HG03575 (cell line): ENCODE data around the gene RBPJ.

Source experiments
- ATAC-seq: cut with Tn5 transposase; IDR thresholded peaks from one replicate; pipeline ENCODE4 v1.9.1; 2021; ENCODE audit not compliant: unreplicated experiment, insufficient number of reproducible peaks, low FRiP score; ENCODE audit errors: extremely low read depth

RBPJ gene

GRCh38 chr4:26434030-26434639 lies 113.3 kb downstream of the RBPJ start:
- no peak for ATAC-seq

- no peak for ATAC-seq
Observed at GRCh38 chr4:26441102-26441501, 120.3 kb downstream of the RBPJ start.

DNA sequence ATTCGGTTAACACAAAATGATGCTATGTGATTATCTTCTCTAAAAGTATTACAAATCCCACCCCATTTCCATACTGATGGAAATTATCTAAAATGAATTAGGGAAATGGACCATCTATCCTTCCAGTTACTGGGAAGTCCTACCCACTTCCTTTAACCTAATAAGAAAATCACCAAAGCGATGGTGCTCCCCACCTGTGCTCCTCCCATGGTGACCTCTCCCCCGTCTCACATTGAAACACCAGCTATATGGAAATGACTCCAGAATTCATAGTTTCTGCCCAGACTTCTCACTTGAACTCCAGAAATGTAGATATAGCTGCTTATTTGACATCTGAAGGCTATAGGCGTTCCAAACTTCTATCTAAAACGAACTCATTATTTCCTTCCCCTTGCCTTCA lies 121.0 kb downstream of the RBPJ start:
- ATAC-seq = no peak

DNA sequence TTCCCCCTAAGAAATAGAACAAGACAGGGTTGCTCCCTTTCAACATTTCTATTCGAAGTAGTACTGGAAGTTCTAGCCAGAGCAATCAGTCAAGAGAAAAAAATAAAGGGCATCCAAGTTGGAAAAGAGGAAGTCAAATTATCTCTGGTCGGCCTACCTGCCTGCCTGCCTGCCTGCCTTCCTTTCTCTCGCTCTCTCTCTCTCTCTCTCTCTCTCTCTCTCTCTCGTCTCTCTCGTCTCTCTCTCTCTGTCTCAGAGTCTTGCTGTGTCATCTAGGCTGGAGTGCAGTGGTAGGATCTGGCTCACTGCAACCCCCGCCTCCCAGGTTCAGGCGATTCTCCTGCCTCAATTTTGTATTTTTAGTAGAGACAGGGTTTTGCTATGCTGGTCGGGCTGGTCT lies 126.6 kb downstream of the RBPJ start:
- ATAC-seq = no peak

GRCh38 chr4:26450418-26450817 lies 129.6 kb downstream of the RBPJ start:
- no peak for ATAC-seq

DNA sequence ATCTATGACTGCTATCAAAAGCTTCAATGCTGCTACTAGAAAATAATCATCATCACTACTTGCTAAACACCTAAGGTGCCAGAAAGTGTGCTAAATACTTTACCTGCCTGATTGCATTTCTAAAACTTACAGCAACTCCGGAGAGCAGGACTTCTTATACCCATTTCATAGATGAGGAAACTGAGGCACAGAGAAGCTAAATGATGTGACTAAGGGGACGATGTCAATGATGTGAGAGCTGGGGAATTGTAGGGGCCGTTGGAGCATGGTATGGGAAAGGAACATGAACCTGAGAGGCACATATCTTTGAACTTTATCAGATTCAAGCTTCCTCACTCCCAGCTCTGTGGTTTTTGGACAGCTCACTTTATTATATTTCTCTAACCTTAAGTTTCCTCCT lies 130.8 kb downstream of the RBPJ start:
- no peak for ATAC-seq

DNA sequence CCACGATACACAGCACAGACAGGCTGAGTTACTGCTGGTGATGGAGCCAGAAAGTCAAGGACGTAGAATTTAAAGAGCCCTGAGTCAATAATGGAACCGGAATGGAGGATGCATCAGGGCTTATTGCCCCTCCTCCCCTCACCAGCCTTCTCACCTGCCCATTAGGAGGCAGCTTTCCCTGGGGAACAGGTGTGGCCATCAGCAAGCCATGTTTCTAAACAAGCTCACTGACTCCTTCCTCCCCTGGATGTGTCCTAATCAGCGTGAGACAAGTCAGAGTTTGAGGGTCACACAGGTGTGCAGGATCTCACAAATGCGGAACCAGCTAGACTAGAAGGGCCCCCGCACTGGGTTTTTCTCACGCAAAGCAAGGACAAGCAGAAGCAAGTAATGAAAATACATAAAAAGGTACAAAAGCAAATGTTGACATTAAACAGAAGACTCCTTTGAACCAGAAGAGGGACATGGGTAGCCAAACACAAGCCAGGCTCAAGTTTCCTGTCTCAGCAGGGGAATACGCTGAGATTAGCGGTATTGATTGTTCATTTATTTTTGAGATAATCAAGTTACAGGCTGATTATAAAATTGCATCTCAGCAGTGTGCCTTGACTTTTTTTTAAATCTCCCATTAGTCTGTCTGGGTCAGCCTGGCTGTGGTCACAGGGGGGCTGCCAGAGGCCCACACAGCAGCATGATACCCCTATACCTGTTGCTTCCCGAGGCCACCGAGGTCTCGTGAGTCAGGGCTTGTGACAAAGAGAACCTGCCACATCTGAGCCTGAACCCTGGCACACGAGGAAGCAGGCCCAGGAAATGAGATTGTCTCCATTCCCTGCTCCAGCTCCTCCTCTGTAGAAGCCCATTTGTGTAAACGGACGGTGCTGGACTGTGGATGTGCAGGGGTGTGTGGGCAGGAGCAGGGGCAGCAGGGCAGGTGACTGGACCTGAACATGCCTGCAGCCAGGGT lies 132.0 kb downstream of the RBPJ start:
- no peak for ATAC-seq

DNA sequence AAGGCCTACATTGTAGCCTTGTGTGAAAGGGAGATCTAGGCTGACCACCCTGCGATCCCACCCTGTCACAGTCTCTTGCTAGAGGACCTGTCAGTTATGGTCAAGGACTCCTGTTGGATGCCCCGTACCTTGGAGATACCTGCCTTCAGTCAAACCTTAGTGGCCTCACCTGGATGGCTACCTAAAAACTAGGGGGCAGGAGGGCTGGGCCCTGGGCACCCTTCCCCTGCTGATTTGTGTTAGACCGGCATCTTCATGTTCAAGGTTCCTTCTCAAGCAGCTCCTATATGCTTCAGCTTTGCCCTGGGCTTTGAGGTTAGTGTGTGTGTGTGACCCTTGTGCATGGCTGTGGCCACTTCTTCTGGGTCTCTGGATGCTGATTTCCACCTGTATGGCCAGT lies 134.1 kb downstream of the RBPJ start:
- no peak for ATAC-seq

DNA sequence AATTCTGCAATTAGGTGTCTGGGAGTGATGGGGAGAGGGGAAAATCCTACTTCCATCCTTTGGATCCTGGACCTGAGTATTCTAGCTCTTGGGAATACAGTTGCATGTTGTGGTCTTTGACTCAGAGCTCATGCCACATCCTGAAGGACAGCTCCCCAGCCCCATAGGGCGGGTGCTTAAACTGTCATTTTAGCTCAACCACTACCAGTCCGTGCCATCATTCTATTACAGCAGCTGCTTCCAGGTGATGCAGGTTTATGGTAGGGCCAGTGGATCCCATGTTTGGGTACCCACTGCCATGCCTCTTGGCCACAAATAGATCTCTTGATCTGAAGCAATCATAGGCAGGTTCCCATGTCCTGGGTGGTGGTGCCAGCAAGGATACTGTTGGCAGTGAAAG lies 134.8 kb downstream of the RBPJ start:
- ATAC-seq = no peak

DNA sequence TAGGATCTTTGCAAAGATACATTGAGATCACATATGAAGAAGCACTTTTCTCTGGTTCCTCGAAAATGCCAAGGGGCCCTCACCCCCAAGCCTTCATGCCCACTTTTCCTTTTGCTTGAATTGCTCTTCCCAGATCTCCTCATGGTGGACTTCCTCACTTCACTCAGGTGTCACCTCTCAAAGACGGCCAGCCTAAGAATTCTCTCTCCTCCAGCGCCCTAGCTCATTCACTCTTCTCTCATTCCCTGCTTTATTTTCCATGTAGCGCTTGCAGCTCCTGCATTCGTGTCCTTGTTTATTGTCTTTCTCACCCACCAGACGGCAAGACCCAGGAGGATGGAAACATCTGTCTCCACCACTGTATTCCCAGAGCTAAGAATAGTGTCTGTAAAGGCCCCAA lies 136.6 kb downstream of the RBPJ start:
- ATAC-seq = no peak

DNA sequence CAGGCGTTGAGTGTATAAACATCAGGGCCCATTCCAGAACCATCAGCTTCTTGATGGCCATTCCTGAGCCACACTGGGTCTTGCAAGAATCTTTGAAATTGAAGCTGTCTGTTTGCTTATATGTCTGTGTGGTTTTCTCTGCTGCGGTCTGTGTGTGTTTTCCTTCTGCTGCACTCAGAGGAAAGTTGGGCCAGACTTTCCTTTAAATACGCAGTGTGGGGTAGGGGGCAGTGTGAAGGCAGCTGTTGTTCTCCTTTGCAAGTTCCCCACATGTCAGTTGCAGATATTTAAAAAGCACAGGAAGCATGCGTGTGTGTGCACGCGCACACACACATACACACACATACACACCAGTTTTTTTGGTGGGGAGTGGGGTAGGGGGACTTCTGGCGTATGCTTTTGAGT lies 137.3 kb downstream of the RBPJ start:
- ATAC-seq = no peak

- no peak for ATAC-seq
Observed at GRCh38 chr4:26459054-26459755, 138.4 kb downstream of the RBPJ start.

GRCh38 chr4:26459756-26460530 lies 139.1 kb downstream of the RBPJ start:
- ATAC-seq = no peak

DNA sequence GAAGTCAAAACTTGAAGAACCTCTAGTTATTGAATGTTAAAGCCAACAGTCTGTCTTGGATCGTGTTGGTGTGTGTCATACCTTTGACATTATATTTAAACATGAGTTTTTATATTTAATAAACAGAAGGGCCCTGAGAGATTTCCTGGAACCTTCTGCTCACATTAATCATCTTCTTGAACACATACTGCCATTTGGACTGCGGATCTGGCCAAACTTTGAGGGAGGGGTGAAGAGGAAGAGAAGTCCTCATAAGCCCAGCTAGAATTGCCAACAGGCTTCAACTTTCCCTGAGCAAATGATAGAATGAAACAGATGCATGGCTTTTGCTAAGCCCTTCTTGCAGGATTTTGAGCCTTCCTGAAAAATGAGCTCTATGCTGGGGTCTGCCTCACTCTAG lies 142.1 kb downstream of the RBPJ start:
- ATAC-seq = no peak

- ATAC-seq = no peak
Observed at GRCh38 chr4:26463386-26463785, 142.6 kb downstream of the RBPJ start.

GRCh38 chr4:26464420-26465095 lies 143.7 kb downstream of the RBPJ start:
- no peak for ATAC-seq

GRCh38 chr4:26466578-26467270 lies 145.9 kb downstream of the RBPJ start:
- ATAC-seq = no peak

- ATAC-seq = no peak
Observed at GRCh38 chr4:26467724-26468123, 146.9 kb downstream of the RBPJ start.
